ENCODE data around the gene CAPN2.
"Not testable (repeated sequence)": the region's sequence is repeated elsewhere in the genome, so short reads cannot be mapped to it uniquely, and the experiment has no call there.

Gene CAPN2

GRCh38 chr1:223717695-223718363, 5.5 kb downstream of the CAPN2 start:
- no peak for DNase-seq

- no peak for DNase-seq
Observed at GRCh38 chr1:223718850-223719249, 6.5 kb downstream of the CAPN2 start.

- no peak for DNase-seq
Observed at GRCh38 chr1:223720971-223721591, 8.7 kb downstream of the CAPN2 start.

GRCh38 chr1:223721658-223722607, 9.6 kb downstream of the CAPN2 start:
- DNase-seq, result no peak

GRCh38 chr1:223723351-223723904, 11.1 kb downstream of the CAPN2 start:
- DNase-seq, result no peak

GRCh38 chr1:223724376-223724775, 12.0 kb downstream of the CAPN2 start:
- DNase-seq, result no peak

- DNase-seq, result no peak
Observed at GRCh38 chr1:223725578-223725977, 13.2 kb downstream of the CAPN2 start.

- DNase-seq, result peak; percentile 78
Observed at GRCh38 chr1:223726380-223727001, 14.2 kb downstream of the CAPN2 start.

- no peak for DNase-seq
Observed at GRCh38 chr1:223727541-223727940, 15.2 kb downstream of the CAPN2 start.

- no peak for DNase-seq
Observed at GRCh38 chr1:223729906-223730305, 17.6 kb downstream of the CAPN2 start.

- DNase-seq, result no peak
Observed at GRCh38 chr1:223730479-223731132, 18.3 kb downstream of the CAPN2 start.

GRCh38 chr1:223731133-223731770, 18.9 kb downstream of the CAPN2 start:
- no peak for DNase-seq

- DNase-seq, result no peak
Observed at GRCh38 chr1:223732993-223733798, 20.9 kb downstream of the CAPN2 start.

GRCh38 chr1:223733898-223734852, 21.8 kb downstream of the CAPN2 start:
- DNase-seq, result no peak

GRCh38 chr1:223736638-223737037, 24.3 kb downstream of the CAPN2 start:
- not testable (repeated sequence) for DNase-seq

- no peak for DNase-seq
Observed at GRCh38 chr1:223737342-223737741, 25.0 kb downstream of the CAPN2 start.

- DNase-seq, result no peak
Observed at GRCh38 chr1:223738465-223739365, 26.4 kb downstream of the CAPN2 start.

- no peak for DNase-seq
Observed at GRCh38 chr1:223739366-223740037, 27.2 kb downstream of the CAPN2 start.

Data from stimulated activated CD4-positive, alpha-beta T cell treated with anti-CD3 and anti-CD28 coated beads, Interleukin-12 subunit alpha, Interleukin-12 subunit beta, amount 100 ng/mL, for 4 hours (primary cell).